C4-2B (cell line): ENCODE data around the gene RBFA.

Experiments used
- CTCF ChIP-seq: fragments of 450-650 bp; conservative IDR thresholded peaks from 2 replicates; pipeline ENCODE4 v1.5.1; 2017; ENCODE audit warnings: mild to moderate bottlenecking
- ZFX ChIP-seq: fragments of 450-650 bp; IDR thresholded peaks from 2 replicates; pipeline ENCODE4 v1.6.1; 2017

- TF ChIP-seq CTCF (no peak), ZFX (no peak)
These were observed 1.8 kb downstream of the RBFA start for GRCh38 chr18:80035997-80036396.
